ENCODE results near the gene GCC1. TPM values are rescaled to one million over a fixed set of nuclear protein-coding genes. Genes with fewer than 3 reads are reported as not detected.

The GCC1 gene, protein sequence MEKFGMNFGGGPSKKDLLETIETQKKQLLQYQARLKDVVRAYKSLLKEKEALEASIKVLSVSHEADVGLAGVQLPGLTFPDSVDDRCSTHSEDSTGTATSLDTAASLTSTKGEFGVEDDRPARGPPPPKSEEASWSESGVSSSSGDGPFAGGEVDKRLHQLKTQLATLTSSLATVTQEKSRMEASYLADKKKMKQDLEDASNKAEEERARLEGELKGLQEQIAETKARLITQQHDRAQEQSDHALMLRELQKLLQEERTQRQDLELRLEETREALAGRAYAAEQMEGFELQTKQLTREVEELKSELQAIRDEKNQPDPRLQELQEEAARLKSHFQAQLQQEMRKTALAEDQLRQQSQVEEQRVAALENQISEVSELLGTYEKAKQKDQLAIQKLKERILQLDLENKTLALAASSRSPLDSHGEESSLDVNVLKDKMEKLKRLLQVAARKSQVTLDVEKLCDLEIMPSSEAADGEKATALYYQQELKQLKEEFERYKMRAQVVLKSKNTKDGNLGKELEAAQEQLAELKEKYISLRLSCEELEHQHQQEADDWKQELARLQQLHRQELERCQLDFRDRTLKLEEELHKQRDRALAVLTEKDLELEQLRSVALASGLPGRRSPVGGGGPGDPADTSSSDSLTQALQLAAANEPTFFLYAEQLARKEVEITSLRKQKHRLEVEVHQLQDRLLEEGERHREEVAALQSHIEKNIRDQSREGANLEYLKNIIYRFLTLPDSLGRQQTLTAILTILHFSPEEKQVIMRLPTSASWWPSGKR
- 24.9 and 33.4 TPM in 2 replicates for total RNA-seq

DNA sequence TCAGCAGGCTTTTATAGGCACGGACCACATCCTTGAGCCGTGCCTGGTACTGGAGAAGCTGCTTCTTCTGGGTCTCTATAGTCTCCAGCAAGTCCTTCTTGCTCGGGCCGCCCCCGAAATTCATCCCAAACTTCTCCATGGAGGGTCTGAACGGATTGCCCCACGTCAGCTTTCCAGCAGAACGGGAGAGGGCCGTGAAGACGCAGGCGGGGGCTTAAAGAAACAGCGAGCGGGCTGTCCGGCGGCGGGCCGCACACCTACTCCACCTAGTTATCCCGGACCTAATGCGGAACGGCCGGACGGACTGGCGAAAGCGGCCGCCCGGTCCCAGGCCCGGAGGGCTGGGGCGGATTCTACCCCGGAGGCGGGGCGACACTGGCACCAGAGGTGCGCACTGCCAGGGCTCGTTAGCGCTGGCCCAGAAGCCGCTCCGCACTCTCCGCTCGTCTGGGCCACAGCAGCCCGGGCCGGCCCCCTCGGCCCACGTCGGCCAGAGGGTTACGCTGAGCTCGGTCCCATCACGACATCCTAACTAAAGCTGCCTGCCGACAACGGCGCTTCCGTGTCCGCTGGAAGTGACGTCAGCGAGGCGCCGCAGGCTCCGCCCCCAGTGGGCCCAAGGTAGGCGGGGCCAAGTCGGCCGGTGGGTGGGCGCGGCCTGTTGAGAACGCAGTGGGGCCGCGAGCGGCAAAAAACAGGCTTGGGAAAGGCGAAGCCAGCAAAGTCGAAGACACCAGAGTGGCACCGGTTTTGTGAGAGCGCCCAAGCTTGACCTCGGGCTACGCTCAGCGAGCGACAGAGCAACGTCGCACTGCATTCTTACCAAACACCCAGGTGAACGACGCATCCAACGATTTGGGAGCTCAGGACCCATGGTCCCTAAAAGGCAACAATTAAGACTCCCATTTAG, at the start of gene GCC1:
GCC1 (minus strand) TSS at position 553 of the 910 bp plus-strand sequence; CDS start at position 139, 414 bp downstream.
- DNase-seq: peak; percentile 94

DNA sequence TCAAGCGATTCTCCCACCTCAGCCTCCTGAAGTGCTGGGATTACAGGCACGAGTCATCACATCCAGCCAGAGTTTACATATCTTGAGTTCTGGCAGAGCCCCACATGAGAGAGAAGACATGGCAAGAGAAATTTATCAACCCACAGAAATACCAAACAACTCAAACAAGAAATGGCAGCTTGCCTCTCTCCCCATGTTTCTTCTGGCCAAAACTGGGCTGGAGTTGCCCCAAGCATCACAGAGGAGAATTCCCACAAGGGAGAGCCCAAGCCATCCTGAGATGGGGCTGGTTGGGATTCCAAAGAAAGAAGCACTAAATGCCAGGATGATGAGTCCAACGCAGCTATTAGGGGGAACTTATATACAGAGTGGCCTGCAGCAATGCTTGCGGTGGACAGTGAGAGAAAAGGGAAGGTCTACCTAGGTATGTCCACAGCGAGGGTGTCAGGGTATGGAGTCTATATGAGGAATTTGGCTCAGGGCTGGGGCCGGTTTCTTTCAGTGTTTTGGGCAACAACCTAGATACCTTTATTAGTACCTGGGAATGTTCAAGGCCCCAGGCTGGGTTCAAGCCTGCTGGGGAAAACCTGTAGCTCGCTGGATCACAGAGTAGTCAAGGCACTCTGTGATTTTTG, 47.0 kb upstream of the GCC1 start:
- DNase-seq: no peak

DNA sequence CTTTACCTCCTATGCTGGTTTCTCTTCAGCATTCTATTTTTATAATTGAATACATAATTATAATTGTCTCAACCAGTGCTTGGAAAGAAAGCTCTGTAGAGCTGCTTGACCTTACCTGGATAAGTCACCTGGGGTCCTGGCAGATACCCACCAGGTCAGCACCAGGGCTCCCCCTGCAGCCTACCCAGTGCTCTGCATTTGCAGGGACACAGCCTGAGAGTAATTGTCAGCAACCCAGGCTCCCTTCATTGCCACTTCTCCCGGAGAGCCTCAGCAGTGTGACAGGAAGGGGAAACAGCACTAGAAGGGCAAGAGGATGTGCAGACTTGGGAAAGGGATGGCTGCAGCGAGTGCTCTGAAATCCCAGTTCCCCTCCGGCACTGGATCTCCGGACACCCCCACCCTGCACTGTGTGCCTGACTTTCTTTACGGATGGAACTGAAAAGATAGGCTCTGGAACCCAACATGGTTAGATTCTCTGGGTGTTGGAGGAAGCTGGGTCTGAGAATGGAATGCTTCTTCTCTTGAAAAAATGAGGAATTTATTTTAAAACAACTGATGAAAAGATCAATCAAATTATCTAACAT, 44.0 kb upstream of the GCC1 start:
- DNase-seq: peak; percentile 30

DNA sequence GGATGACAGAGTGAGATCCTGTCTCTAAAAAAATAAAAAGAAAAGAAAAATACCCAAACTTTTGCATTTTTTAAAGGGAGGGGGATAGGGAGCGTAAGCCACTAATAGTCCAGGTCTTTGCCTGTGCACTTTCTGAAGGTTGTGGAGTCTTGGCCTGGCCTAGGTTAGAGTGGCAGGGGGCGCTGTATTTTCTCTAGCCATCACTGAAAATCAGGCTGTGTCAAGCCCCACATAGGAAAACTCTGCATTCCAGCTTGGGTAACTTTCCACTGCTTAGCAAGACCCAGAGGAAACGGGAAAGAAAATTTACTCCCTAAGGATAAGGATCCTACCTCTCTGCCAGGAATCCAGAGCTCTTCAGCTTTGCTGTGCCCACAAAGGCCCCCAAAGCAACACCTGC, 43.0 kb upstream of the GCC1 start:
- no peak for DNase-seq

DNA sequence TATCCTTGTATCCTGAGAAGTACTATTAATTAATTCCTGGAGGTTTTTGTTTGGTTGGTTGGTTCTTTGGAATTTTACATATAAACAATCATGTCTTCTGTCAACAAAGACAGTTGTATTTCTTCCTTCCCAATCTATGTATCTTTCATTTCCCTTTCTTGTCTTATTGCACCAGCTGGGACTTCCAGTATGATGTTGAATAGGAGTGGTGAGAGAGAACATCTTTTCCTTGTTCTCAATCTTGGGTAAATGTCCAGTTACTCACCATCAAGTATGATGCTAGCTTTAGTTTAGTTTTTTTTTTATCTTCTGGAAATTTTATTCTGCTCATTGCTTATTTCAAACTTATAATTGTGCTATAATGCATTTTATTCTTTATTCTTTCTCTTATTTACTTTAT, 39.9 kb upstream of the GCC1 start:
- DNase-seq: no peak

DNA sequence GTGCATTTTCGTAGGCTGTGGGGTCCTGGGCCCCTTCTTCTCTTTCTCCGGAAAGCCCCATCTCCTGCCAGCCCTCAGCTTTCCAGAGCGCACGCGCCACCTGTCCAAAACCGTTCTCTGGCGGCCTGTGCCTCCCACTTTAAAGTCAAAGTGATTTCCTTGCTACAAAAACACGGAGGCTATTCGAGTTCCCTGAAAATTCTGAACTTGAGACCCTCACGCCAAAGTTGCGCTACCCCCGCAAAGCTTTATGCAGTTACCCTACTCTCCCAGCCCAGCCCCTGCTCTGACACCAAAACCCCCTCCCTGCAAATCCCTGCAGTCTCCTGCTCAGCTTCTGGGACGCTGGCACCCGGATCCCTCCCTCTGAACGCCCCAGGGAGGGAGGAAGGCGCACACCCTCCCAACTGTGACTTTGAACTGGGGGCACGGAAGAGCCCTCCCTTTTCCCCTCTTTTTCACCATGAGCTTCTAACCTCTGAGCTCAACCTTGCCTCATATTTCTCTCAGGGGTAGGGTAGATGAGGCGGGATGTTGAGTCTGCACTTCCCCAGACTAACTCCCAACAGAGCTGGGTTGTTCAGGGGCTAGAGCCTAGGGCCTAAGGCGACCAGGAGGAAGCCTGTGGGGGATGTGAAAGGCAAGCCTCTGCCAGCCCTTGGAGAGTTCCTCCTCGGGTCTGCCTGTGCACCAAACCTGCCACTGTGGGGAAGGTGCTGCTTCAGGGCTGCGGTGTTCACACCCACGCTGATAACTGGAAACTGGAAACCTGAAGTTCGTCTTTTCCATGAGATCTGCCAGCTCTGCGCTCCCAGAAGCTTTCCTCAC, 35.2 kb upstream of the GCC1 start:
- no peak for DNase-seq

DNA sequence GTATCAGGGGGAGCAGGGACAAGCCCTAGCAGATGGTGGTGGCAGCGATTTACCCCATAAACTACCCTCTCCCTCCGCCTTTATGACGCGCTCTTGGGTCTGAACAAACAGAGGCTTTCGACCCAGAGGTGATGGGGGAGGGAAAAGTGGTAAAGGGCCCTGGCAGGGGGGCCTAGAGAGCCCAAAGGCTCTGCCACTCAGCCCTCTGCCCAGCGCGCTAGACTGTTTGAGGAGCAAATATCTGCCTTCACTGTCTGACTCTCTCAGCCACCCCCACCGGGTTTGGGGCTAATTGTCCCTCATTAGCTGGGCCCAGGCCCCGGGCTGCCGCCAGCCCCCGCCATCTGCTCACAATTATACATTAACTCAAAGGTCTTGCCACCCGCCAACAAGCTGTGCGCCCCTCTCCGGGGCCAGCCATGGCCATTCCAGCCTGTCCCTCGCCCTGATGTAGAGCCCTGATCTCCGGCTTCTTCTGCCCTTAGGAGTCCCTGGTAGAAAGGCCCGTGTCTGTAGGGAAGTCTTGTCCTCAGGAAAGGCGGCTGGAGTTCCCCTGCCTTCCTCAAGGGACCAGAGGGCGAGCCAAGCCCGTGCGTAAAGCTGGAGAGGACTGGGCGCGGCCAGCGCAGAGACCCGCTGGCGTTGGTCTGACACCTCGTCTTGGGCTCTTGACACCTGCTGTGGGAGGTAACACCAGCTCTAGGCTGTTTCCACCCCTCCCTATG, 34.4 kb upstream of the GCC1 start:
- peak; percentile 10 for DNase-seq

DNA sequence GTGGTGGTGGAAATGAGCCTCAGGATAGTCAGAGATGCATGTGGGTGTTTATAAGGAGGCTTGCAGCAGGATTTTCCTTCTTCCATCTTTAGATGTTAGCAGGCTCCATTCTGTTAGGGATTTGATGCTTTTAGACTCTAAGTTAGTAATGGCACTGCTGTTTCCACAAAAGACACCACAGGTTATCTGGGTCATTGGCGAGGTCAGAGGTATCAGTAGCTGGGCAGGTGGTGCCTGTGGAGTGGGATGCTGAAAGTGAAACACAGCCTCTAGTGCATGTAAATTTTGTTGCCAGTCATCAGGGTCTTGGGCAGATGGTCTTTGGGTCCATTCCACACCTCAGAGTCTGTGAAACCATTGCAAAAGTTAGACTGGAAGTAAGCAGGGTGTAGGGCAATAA, 33.4 kb upstream of the GCC1 start:
- no peak for DNase-seq

DNA sequence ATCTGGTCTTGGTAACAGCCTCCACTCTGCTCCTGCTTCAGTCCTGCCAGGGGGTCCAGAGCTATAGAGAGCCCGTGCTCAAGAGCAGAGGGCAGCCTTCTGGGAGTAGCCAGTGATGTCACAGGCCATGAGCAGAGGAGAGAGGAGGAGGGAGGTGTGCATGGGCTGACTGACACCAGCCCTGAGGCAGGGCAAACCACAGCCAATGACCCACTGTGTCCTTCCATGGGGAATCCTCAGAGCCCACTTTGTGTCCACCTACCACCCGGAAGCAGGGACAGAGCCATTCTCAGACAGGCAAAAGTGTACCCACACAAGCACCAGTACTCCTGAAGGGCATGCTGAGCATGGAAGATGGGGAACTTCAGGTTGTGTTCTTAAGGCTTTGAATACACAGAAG, 32.6 kb upstream of the GCC1 start, which contains the start of gene PAX4:
PAX4 (minus strand) TSS at position 101 of the 400 bp plus-strand sequence. CDS start 2,214 bp downstream, outside the sequence.
- DNase-seq: no peak

DNA sequence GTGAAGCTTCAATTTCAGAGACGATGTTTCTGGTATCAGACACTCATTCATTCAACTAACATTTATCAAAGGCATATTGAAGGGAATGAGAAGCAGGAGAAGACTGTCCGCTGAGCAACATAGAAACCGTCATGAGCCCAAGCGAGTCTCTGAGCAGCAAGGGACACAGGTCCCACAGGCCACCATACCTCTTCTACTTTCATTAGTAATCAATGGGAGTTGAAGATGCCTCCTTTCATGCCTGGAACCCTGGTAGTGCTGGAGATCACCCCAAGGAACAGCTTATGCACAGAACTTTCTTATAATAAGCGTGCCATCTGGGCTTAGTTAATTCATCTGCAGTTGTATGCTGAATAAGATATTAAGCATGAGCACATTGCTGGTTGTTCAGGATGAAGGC, 31.3 kb upstream of the GCC1 start:
- DNase-seq: no peak

DNA sequence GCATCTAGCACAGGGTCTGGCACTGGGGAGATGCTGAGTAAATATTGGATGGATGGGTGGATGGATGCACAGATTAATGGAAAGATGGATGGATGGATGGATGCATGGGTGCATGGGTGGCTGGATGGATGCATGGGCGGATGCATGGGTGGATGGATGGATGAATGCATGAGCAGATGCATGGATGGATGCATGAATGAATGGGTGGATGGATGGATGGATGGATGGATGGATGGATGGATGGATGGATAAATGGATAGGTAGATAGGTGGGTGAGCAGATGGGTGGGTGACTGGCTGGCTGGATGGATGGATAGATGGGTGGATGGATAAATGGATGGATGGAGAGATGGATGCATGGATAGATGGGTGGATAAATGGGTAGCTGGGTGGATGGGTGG, 26.9 kb upstream of the GCC1 start:
- DNase-seq: no peak

DNA sequence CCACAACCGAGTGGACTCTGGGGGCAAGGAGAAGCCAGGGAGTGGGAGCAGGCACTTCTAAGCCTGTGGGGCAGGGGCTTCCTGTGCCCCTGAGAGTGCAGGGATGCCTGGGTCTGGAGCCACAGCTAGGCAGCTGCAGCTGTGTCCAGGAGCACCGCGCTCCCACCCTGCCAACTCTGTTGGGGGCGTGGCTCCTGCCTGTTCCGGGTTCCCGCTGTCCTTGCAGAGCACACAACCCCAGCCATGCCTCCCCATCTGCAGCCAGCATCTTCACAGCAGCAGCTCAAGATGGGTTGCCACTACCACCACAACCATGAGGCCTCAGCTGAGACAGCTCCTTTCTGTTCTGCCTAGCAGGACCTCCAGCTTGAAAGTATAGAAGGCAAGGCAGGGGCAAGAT, 23.9 kb upstream of the GCC1 start:
- DNase-seq: no peak

DNA sequence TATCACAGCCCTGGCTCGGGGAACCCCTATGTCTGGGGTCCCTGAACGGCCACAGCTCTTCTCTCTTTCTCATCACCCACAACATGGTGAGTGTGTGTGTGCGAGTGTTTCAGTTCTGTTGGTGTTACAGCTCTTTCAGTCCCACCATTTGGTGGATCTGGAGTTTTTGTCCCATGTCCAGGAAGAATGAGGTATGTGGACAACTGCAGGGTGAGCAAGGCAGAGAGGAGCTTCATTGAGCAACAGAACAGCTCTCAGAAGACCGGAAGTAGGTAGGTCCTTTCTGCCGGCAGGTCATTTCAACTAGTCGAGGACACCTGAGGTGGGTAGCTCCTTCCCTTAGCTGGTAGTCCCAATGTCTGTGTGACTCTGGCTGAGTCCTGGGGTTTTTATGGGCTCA, 23.1 kb upstream of the GCC1 start:
- DNase-seq: no peak

DNA sequence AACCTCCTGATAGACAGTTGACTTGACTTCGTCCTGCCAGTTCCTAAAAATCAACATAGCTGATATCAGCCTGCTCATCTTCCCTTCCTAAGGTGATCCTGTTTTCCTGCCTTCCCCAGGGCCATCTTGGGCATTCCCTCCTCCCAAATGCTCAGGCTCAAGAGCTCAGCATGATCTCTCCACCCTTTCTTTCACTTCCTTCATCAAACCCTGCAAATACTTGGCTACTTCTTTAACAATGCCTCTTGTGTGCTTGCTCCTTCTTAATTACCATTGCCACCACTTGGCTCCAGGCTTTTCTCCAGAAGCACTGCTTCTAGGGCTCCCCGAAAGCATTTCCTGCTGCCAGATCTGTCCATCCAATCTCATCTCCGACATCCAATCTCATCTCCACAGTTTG, 15.5 kb upstream of the GCC1 start:
- DNase-seq: no peak

DNA sequence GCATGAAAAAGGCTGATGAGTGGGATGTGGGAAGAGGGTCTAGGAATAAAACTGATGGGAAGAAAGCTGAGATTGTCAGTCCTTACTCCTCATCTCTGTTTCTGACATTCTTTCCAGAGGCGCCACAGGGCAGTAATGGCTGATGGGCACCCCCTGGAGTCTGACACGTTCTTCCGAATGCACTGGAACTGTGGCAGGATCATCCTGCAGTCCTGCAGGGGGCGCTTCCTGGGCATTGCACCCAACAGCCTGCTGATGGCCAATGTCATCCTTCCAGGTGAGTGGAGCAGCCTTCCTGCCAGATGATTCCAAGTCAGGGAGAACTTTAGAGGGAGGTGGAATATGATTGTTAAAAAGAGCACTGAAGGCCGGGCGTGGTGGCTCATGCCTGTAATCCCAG, 12.9 kb upstream of the GCC1 start:
- peak; percentile 32 for DNase-seq

DNA sequence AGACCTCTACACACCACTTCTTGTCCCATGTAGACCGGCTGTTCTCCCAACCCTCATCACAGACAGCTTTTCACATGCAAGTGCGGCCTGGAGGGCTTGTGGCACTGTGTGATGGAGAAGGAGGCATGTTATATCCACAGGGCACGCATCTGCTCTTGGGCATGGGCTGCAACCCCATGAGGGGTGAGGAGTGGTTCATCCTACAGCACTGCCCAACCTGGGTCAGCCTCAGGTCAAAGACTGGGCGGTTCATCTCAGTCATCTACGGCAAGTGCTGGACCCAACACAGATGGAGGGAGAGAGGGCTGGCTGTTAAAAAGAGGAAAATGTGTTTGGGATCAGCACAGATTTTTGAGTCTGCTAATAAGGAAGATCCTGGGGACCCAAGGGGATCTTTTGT, 10.3 kb upstream of the GCC1 start:
- DNase-seq: no peak

DNA sequence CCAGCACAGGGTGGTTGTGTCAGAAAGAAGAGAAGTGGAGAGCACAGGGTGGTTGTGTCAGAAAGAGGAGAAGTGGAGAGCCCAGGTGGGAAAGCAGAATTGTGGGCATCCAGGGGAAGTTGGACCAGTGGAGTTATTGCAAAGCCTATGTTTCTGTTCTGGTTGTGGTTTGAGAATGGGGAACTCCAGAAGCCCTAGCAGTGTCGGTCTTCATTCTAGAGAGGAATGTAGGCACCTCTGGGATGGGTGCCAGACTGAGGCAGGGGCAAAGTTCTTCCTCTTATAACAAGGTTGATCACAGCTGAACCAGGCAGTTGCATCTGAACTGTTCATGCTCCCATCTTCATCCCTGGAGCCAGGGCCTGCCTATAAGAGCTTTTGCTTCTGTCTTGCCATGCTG, 9.1 kb upstream of the GCC1 start:
- DNase-seq: no peak

DNA sequence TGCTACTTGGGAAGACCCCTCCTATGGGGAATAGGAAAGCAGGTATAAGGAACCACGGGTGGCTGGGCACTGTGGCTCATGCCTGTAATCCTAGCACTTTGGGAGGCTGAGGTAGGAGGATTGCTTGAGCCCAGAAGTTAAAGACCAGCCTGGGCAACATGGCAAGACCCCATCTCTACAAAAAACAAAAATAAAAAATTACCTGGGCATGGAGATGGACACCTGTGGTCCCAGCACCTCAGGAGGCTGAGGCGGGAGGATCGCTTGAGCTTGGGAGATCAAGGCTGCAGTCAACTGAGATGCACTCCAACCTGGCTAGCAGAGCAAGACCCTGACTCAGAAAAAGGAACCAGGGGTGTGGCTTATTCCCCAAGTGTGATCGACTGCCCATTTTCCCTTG, 7.2 kb upstream of the GCC1 start:
- DNase-seq: no peak

DNA sequence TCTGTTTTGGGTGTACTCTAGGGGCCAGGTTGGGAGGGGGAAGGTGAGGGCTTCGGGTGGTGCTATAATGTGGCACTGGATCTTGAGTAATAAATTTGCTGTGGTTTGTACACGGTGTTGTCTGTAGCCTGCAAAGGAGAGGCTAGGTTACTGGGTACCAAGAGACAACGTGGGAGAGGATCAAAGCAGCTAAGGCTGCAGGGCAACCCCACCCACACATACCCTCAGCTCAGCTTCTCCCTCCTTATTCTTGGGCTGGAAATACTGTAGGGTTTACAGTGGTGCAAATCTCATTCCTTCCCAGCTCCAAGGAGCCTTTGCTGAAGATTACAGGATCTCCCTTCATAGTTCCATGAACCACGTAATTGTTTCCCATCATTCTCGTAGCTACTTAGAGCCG, 6.2 kb upstream of the GCC1 start:
- no peak for DNase-seq

DNA sequence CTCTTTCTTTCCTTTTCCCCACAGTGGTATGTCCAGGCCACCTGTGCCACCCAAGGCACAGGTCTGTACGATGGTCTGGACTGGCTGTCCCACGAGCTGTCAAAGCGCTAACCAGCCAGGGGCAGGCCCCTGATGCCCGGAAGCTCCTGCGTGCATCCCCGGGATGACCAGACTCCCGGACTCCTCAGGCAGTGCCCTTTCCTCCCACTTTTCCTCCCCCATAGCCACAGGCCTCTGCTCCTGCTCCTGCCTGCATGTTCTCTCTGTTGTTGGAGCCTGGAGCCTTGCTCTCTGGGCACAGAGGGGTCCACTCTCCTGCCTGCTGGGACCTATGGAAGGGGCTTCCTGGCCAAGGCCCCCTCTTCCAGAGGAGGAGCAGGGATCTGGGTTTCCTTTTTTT, 5.8 kb upstream of the GCC1 start:
- no peak for DNase-seq

Data from dermis blood vessel endothelial cell (primary cell).